GM21526 (cell line): ENCODE data around the gene TAOK1.
"Not testable (repeated sequence)": the region's sequence is repeated elsewhere in the genome, so short reads cannot be mapped to it uniquely, and the experiment has no call there.

Experiments used
- ATAC-seq: cut with Tn5 transposase; IDR thresholded peaks from one replicate; pipeline ENCODE4 v1.9.1; 2021; ENCODE audit warnings: moderate library complexity; ENCODE audit not compliant: unreplicated experiment, low FRiP score

TAOK1 gene

DNA sequence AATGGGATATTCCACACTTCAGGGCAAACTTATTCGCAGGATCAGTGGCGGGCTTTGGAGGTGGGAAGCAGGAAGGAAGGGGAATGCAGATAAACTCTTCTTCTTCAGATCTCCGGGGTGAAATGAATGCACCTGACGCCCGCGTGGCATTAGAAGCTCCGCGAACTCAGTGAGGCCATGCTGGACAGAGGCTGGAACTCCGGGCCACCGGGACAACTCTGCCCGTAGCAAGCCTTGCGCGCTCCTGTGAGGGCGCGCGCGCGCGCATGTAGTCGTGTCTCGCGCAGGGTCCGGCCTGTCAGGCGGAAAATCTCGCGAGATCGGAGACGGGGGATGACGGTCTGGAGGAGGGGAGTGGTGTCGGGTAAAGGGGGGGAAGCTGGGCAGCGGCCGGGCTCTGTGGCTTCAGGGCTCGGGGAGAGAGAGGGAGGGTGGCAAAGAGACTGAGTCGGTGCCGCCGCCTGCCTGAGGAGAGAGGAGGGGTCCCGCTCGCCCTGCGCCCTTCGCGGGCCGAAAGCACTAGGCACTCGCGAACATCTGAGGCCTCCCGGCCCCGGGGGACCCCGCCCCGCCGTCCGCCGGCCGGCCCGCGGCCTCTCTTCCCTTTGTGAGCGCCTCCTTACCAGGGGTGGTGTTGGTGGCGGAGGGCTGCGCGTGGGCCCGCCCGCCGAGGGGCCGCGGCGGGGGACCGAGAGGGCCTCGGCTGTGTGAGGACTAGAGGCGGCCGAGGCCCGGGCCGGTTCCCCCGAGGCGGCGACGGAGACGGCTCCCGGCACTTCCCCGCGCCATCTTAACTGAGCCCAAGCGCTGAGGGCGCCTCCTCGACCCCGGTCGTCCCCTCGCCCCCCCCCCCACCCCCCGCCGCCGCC, at the start of gene TAOK1:
Gene TAOK1, plus strand, starts transcription at position 382 of the 869 bp plus-strand sequence. CDS start 61,186 bp downstream, outside the sequence.
- ATAC-seq: peak; percentile 76

DNA sequence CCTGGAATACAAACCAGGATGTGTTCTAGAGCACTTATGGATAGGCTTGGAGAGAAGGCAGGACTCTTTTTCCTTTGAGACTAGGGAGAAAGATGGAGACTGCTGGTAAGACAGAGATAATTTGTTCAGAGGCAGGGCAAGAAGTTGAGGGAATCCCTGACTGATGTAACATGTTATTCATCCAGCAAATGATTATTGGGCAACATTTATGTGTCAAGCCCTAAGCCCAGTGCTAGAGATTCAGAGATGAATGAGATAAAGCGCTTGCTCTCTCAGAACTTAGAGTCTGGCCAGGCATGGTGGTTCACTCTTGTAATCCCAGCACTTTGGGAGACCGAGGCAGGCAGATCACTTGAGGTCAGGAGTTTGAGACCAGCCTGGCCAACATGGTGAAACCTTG, 48.4 kb upstream of the TAOK1 start:
- ATAC-seq: no peak

DNA sequence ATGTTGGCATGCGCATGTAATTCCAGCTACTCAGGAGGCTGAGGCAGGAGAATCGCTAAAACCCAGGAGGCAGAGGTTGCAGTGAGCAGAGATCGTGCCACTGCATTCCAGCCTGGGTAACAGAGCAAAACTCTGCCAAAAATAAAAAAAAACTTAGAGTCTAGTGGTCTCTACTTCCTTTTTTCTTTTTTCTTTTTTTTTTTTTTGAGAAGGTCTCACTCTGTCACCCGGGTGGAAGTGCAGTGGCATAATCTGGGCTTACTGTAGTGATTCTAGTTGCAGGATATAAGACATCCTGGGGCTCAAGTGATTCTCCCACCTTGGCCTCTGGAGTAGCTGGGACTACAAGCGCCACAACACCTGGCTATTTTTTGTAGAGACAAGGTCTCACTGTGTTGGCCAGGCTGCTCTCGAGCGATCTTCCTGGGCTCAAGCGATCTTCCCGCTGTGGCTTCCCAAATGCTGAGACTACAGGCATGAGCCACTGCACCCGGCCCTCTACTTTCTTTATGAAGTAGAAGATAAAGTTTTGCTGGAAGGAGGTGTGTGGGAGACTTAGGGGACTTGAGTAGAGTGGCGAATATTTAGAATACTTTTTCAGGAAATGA, 47.9 kb upstream of the TAOK1 start:
- ATAC-seq: no peak

DNA sequence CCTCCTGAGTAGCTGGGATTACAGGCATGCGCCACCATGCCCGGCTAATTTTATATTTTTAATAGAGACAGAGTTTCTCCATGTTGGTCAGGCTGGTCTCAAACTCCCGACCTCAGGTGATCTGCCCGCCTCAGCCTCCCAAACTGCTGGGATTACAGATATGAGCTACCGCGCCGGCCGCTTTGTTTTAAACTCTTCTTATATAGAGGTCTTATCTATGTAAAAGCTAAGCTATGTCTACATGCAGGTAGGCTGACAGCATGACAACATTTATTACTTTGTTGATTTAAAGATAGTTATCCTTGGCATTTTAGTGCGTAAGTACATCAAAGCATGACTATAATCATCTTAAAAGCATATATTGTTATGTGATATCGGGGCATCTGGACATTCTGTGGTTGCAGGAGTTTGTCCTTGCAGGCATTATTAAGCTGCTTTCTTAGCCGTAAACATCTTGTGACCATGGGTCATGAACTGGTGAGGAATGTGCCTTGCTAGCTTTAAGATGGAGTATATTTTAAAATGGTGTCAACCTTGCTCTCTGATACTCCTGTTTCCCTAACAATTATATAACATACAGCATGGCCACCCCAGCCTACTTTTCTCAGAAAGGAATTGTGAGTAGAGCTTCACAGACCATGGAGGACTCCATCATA, 45.8 kb upstream of the TAOK1 start:
- no peak for ATAC-seq

DNA sequence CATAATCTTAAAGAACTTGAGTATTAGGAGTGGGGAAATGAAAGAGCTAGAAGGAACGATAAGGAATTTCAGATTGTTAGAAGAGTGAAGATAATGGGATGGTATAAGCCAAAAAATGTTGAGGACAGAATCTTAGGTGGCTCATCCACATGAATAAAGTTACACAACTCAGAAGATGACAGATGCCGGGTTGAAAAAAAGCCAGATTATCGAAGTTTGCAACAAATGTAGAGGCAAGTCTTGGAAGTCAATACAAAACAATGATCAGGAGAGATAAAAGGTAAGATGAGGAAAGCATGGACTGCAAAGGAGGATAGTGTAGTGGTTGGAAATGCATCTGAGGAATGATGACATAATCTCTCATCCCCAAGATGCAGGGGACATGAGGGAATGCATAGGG, 45.1 kb upstream of the TAOK1 start:
- ATAC-seq: no peak

DNA sequence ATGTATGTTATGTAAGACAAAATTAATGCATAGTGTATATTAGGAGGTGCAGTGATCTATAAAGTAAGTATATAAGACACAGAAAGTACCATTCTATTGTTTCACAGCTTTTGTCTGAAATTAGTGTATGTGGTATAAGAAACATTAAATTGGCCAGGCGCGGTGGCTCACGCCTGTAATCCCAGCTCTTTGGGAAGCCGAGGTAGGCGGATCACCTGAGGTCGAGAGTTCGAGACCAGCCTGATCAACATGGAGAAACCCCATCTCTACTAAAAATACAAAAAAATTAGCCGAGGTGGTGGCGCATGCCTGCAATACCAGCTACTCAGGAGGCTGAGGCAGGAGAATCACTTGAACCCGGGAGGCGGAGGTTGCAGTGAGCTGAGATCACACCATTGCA, 44.7 kb upstream of the TAOK1 start:
- not testable (repeated sequence) for ATAC-seq

DNA sequence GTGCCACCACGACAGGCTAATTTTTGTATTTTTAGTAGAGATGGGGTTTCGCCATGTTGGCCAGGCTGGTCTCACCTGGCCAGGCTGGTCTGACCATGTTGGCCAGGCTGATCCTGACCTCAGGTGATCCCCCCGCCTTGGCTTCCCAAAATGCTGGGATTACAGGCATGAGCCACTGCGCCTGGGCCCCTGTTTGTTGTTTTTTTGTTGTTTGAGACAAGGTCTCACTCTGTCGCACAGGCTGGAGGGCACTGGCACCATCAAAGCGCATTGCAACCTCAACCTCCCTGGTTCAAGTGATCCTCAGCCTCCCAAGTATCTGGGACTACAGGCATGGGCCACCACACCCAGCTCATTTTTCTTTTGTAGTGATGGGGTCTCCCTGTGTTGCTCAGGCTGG, 43.7 kb upstream of the TAOK1 start:
- no peak for ATAC-seq

DNA sequence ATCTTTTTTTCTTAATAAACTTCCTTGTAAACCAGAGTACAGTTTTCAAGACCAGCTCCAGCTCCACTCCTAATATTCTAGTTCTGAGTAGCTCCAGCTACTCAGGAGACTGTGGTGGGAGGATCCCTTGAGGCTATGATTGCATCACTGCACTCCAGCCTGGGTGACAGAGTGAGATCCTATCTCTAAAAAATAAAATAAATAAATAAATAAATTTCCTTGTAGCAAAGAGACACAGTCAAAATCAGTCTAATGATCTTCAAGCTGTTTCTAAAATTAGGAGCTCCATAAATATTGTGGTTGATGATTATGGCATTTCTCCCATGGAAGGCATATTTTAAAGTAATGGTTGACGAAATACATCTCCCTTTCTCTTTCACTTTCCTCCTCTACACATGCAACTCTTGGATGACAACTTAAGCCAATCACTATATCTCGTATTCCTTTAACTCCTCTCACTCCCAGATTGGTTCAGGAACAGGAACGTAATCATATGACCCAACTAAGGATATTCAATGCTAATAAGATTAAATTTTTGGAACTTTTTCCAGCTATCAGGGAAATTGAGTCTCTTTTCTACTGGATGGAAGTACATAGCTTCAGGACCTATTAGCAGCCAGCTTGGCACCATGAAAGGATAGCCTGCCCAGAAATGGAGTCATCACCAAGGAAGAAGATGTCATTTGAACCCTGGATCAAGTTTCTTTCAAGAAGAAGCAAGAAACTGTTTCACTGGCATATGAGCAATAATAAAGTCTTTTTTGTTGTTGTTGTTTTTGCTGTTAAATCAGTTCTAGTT, 42.1 kb upstream of the TAOK1 start:
- no peak for ATAC-seq

DNA sequence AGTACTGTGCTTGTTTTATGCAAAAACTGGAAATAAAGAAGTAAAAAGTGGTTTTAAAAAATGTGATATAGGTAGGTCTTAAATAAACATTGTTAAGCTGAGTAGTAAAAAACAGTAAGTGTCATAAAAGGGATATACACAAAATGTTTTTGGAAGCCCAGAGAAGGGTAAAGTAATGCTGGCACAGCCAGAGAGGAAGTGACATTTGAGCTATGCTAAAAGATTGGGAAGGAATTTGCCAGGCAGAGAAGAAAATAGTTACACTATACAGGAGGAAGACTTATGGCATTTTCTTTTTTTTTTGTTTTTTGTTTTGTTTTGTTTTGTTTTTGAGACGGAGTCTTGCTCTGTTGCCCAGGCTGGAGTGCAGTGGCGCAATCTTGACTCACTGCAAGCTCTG, 40.8 kb upstream of the TAOK1 start:
- ATAC-seq: no peak

DNA sequence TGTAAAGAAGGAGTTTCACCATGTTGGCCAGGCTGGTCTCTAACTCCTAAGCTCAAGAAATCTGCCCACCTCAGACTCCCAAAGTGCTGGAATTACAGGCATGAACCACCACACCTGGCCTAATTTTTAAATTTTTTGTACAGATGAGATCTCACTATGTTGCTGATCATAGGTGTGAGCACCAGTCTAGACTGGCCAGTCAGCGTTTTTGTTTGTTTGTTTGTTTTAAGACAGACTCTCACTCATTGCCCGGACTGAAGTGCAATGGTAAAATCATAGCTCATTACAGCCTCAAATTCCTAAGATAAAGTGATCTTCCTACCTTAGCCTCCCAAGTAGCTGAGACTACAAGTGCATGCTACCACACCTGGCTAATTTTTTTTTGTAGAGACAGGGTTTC, 38.0 kb upstream of the TAOK1 start:
- ATAC-seq: no peak

DNA sequence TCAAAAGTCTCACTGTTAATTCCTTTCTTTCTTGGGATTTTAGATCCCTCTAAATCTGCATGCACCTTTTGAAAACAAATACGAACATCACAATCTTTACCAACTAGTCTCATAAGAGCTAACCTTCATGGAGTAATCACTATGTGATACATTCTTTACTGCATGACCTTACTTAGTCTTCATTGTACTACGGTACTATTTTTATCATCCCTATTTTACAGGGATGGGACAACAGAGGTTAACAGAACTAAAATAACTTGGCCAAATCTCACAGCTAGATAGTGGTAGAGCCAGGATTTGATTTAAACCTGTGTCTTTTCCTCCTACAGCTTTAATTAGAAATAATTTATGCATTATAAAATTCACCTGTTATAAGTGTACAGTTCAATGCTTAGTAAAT, 32.9 kb upstream of the TAOK1 start:
- ATAC-seq: no peak

DNA sequence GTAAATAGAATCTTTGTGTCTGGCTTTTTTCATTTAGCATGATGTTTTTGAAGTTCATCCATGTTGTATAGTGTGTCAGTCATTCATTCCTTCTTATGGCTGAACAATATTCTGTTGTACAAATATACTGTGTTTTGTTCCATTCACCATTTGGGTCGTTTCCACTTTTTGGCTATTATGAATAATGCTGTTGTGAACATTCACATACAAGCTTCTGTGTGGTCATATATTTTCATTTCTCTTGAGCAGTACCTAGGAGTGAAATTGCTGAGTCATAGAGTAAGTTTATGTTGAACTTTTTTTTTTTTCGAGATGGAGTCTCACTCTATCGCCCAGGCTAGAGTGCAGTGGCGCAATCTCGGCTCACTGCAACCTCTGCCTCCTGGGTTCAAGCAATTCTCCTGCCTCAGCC, 32.3 kb upstream of the TAOK1 start:
- no peak for ATAC-seq

DNA sequence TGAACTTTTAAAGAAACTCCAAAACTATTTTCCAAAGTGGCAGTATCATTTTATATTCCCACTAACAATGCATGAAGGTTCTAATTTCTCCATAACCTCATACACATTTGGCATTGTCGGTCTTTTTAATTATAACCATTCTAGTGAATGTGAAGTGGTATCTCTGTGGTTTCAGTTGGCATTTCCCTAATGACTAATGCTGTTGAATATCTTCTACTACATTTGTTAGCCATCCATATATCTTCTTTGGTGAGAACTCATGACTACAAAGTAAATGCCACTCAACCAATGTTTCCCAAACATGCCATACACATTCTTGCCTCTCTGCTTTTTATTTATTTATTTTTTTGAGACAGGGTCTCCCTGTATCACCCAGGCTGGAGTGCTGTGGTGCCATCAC, 31.7 kb upstream of the TAOK1 start:
- no peak for ATAC-seq

DNA sequence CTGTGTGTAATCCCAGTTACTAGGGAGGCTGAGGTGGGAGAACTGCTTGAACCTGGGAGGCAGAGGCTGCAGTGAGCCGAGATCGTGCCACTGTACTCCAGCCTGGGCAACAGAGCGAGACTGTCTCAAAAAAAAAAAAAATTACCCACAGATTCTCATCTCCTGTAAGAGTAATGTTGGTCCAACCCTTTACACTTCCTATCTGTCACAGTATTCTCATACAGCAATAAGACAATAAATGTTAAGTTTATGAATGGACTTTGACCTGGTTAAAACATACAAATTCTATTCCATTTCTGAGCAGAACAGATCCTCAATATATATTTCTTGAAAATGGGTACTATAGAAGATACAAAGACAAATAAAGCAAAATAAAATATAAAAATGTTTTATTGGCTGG, 30.4 kb upstream of the TAOK1 start:
- no peak for ATAC-seq

DNA sequence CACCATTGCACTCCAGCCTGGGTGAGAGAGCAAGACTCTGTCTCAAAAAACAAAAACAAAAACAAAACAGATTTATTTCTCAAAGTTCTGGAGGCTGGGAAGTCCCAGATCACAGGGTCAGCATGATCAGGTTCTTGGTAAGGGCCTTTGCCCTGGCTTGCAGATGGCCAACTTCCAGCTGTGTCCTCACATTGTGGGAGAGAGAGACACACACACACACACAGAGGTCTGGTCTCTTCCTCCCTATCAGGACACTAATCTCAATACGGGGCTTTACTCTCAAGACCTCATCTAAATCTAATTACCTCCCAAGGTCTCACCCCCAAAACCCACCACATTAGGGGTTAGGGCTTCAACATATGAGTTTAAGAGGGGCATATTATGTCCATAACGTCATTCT, 26.4 kb upstream of the TAOK1 start:
- ATAC-seq: no peak

DNA sequence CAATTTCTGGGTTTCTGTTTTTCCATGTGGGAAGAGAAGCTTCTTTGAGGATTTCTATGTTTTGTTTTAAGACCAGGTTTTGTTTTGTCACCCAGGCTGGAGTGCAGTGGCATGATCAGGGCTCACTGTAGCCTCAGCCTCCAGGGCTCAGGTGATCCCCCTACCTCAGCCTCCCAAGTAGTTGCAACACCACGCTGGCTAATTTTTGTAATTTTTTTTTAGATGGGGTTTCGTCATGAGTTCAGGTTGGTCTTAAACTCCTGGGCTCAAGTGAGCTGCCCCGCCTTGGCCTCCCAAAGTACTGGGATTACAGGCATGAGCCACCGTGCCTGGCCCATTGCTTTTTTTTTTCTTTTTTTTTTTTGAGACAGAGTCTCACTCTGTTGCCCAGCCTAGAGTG, 25.5 kb upstream of the TAOK1 start:
- no peak for ATAC-seq

DNA sequence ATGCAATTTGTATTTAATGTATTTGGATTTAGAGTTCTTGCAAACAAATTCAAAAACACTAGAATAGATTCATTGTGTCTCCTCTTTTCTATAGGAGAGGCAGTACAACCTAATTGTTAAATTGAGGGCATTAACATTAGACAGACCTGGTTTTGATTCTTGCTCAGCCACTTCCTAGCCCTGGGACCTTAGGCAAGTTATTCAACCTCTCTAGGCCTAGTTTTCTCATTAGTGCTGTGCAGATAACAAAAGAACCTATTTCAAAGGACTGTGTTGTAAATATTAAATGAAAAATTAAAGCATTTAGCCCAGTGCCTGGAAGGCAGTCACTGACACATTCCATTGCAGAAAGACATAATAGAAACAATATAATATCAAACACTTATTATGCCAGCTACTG, 22.0 kb upstream of the TAOK1 start:
- no peak for ATAC-seq

DNA sequence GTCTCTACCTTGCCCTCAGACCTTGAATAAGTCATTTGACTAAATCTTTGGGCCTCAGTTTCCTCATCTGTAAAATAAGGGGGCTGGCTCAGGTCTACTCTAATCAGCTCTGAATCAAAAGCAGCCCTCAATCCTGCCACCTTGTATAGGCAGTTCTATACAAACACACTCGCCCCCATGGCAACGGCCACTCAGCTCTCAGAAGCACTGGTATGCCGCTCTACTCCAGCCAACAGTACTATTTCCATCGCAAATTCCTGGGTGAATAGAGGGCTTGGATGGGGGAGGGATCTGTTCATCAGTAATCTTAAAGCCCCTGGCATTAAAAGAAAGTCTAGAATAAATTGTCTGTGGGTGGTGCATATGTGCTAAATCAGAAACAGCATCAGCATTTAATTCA, 21.2 kb upstream of the TAOK1 start:
- ATAC-seq: no peak

DNA sequence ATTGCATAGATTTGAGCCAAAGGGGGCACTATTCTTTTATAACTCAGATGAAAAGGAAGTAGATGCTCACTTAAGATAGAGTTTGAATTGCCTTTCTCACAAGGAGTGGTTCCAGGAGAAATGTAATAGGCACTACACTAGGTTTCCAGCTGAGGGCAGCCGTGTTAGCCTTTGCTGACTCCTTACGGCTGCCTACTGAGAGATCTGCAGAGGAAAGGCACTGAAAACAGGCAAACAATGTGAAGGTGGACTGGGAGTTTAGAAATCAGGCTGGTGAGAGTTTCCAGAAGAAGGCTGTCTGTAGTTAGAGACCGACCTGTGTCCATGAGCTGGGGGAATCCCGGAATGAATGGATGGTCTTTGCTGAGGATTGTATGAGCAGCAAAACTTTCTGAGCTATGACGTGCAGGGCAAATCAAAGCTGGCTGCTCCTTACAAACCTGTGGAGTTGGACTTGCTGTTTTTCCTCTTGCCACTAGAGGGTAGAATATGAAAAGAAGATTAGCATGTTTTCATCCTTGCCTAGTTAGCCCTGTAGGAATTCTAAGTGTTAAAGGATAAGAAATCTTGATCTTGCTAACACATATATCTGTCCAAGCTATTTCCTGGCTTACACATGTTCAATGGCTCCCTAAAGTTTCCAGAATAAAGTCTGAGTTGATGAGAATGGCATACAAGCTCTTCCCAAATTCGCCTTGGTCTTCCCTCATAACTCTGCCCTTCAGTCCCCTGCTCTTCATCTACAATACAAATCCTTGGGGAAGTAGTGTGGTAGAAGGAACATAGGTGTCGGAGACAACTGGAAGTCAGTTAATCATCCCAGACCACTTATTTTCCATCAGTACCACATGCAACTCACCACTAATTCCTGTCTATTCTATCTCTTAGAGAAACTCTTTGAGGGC, 20.1 kb upstream of the TAOK1 start:
- ATAC-seq: no peak
